PC-3 (cell line): ENCODE measurements around the gene VARS2.

Experiments used
- CTCF ChIP-seq: fragments of 300-600 bp; sonication (generic); conservative IDR thresholded peaks from 2 replicates; pipeline ENCODE4 v1.5.1; 2017; ENCODE audit warnings: antibody characterized with exemption, low read depth, mild to moderate bottlenecking, low read length
- EZH2 ChIP-seq: fragments of 300-600 bp; sonication (generic); IDR thresholded peaks from one replicate; pipeline ENCODE4 v1.6.1; 2017; ENCODE audit warnings: antibody characterized with exemption, mild to moderate bottlenecking, low read length; ENCODE audit not compliant: unreplicated experiment

GRCh38 chr6:30908700-30909099 lies 5.3 kb upstream of the VARS2 start:
- TF ChIP-seq CTCF, result no peak
- no peak for TF ChIP-seq EZH2
